GM12875 (cell line): Measurements from ENCODE around the gene SPATA24.
"Not testable (repeated sequence)": the region's sequence is repeated elsewhere in the genome, so short reads cannot be mapped to it uniquely, and the experiment has no call there.

Experiments
- H3K4me3 ChIP-seq: one replicate; pipeline ENCODE4 v1.5.1; 2011; ENCODE audit warnings: low read depth, low read length, control low read depth
- TF ChIP-seq, protein P1 (sequence below): IDR thresholded peaks from 2 replicates; pipeline ENCODE4 v1.5.1; 2011; ENCODE audit warnings: low read depth, mild to moderate bottlenecking, control low read depth, inconsistent platforms, low read length, moderate library complexity, borderline replicate concordance; ENCODE audit not compliant: insufficient read depth

The SPATA24 gene

DNA sequence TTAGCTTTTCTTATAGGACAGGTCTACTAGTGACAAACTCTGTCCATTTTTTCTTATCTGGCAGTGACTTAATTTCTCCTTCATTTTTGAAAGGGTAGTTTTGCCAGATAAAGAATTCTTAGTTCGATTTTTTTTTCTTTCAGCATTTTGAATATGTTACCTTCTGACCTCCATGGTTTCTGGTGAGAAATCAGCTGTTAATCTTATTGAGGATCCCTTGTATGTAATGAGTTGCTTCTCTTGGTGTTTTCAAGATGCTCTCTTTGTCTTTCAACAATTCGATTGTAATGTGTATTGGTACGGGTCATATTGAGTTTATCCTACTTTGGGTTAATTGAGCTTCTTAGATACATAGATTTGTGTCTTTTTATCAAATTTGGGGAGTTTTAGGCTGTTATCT lies 49.7 kb downstream of the SPATA24 start:
- no peak overlapping the region for H3K4me3 ChIP-seq
- TF ChIP-seq, protein P1, sequence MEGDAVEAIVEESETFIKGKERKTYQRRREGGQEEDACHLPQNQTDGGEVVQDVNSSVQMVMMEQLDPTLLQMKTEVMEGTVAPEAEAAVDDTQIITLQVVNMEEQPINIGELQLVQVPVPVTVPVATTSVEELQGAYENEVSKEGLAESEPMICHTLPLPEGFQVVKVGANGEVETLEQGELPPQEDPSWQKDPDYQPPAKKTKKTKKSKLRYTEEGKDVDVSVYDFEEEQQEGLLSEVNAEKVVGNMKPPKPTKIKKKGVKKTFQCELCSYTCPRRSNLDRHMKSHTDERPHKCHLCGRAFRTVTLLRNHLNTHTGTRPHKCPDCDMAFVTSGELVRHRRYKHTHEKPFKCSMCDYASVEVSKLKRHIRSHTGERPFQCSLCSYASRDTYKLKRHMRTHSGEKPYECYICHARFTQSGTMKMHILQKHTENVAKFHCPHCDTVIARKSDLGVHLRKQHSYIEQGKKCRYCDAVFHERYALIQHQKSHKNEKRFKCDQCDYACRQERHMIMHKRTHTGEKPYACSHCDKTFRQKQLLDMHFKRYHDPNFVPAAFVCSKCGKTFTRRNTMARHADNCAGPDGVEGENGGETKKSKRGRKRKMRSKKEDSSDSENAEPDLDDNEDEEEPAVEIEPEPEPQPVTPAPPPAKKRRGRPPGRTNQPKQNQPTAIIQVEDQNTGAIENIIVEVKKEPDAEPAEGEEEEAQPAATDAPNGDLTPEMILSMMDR = no peak

- H3K4me3 ChIP-seq = not testable (repeated sequence)
Measured at GRCh38 chr5:139347863-139348262, 56.0 kb downstream of the SPATA24 start.
